HG03025 (cell line): ENCODE results near the gene AMBRA1.
"Not testable (repeated sequence)": the region's sequence is repeated elsewhere in the genome, so short reads cannot be mapped to it uniquely, and the experiment has no call there.

ENCODE experiments used
- ATAC-seq: cut with Tn5 transposase; IDR thresholded peaks from one replicate; pipeline ENCODE4 v1.9.1; 2021; ENCODE audit warnings: mild to moderate bottlenecking, moderate library complexity; ENCODE audit not compliant: unreplicated experiment, low FRiP score

AMBRA1 gene

DNA sequence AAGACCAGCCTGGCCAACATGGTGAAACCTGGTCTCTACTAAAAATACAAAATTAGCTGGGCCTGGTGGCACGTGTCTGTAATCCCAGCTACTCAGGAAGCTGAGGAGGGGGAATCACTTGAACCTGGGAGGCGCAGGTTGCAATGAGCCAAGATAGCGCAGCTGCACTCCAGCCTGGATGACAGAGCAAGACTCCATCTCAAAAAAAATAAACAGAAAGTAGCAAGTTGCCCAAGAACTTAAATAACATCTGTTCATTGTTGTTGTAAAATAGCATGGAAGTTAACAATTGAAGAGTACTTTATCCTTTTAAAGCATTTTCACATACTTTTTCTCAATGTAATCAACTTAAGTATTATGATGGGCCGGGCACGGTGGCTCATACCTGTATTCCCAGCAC lies 5.7 kb downstream of the AMBRA1 start:
- no peak for ATAC-seq

- ATAC-seq, result not testable (repeated sequence)
Observed at GRCh38 chr11:46583513-46583912, 10.3 kb downstream of the AMBRA1 start.

DNA sequence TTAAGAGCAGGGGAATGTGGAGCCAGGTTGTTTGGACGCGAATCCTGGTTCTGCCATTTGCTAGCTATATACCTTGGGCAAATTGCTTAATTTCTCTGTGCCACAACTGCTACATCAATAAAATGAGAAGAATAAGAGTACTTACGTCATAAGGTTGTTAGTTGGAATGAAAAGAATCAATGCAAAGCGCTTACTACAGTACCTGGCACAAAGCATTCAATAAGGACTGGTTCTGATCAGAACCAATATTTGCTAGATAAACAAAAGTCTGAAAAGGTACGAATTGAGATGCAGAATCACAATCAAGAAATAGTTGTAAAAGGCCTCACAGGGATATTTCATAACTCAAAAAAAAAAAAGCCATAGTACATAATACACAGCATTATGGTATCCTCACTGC lies 11.2 kb downstream of the AMBRA1 start:
- ATAC-seq, result no peak

GRCh38 chr11:46577058-46577457 lies 16.8 kb downstream of the AMBRA1 start:
- no peak for ATAC-seq

- no peak for ATAC-seq
Observed at GRCh38 chr11:46574656-46575055, 19.2 kb downstream of the AMBRA1 start.

DNA sequence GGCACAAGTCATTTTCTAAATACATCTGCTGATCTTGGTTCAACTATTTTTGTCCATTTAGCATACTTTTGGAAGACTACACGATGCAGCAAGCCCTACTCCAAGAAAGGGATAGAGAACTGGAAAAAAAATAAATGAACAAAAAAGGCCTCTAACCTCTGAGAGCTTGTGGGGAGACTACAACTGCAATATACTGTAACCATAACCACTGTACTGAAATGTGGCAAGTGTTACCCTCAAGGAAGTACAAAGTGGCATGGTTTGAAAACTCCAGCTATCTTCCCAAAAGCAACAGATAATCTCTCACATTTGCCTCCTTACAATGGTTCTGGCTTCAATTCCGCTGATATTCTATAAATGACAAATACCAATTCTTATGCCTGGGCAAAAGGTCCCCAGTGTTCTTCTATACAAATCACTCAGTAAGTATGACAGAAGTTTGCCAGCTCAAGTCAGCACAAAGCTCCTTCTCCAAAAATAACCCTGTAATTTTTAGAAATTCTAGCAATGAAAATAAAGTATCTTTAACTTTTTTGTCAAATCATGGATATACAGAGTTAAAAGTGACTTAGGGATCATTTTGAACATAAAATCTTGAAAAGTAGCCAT lies 22.9 kb downstream of the AMBRA1 start:
- ATAC-seq, result no peak

DNA sequence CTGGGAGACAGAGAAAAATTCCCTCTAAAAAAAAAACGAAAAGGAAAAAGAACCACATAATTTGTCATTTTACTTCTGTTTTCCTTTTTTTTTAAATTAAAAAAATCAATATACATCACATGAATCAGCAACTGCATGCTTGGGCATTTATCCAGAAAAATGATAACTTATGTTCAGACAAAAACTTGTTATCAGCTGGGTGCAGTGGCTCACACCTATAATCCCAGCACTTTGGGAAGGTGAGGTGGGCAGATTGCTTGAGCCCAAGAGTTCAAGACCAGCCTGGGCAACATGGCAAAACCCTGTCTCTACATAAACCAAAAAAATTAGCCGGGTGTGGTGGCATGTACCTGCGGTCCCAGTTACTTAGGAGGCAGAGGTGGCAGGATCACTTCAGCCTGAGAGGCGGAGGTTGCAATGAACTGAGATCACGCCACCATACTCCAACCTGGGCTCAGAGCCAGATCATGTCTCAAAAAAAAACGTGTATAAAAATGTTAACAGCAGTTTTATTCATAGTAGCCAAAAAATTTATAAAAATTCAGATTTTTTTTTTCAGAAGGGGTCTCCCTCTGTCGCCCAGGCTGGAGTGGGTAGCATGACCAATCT lies 28.5 kb downstream of the AMBRA1 start:
- ATAC-seq, result no peak

DNA sequence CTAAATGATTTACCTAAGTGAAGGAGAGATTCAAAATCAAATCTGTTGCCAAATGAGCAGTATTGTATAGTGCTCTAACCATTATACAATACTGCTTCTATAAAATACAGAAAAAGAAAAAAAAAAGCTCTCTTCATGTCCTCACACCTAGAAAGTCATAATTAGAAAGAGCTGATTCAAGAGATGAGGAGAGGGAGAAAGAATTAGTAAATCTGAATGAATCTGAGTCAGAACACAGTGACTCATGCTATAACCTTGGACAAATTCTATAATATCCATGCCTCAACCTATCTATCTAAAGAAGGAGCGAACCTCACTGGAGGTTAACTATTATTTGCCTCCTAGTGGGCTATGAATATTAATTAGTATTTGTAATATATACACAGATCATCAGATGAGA lies 29.4 kb downstream of the AMBRA1 start:
- ATAC-seq, result no peak

GRCh38 chr11:46562527-46562926 lies 31.3 kb downstream of the AMBRA1 start:
- no peak for ATAC-seq

DNA sequence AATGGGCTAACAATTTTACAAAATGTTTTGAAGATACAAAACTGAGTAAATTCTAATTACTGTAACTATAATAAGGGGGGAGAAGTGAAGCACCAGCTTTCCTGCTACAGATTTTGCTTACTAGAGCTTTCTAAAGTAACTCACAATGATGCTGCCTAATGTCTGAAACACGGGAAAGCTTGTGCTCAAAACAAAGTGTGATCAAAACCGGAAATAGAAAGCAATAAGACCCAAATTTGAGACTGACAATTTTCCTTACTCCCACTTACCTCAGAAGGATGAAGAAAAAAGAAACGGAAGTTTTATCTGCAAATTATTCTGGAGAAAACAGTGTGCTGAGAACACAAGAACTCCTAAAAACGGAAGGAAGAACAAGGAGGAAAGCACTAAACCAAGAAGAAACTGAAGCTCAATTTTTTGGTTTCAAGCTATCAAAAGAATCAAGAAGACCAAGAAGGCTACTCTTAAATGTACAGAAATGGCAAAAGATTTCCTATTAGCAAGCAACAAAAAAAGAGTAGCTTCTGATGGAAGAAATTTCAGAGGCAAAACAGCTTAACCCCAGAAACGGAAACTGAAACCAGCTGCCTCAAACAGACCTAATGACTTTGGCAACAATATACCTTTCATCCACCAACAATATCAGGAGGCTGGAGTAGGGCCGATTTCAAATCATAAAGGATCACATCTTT lies 33.4 kb downstream of the AMBRA1 start:
- no peak for ATAC-seq

DNA sequence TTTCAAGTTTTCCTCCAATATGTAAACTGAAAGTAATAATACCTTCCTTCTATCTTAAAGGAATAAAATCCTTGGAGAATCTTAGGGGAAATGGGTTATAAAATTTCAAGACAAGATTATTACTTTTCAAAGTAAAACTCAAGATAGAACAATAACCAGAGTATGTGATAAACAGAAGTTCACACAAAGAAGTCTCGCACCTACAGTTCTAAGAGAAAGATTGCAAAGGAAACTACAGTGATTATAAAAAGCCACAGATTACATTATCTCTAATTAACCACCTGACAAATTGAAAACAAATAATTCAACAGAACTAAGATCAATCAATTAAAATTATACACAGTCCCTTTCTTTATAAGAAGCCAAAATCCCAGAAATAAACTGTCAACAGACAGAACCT lies 34.0 kb downstream of the AMBRA1 start:
- ATAC-seq, result no peak

- no peak for ATAC-seq
Observed at GRCh38 chr11:46557684-46558151, 36.1 kb downstream of the AMBRA1 start.

- ATAC-seq, result no peak
Observed at GRCh38 chr11:46555267-46556054, 38.4 kb downstream of the AMBRA1 start.

- no peak for ATAC-seq
Observed at GRCh38 chr11:46554213-46555147, 39.3 kb downstream of the AMBRA1 start.

DNA sequence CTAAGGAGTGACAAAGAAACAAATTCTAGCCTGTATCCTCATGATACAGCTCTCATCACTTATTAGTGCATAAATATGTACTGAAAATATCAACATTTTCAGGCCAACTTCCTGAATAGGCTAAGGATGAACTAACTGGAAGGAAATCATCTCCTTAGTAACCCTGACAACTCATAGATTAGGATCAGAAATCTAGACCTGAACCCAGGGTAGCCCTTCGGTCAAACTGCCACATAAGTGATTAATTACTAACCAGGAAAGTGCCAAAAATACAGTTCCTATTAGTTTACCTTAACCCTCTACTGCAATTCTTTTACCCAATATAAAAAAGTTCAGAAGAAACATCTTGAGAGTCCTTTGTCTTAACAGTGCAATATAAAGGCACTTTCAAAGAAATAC lies 40.0 kb downstream of the AMBRA1 start:
- no peak for ATAC-seq

GRCh38 chr11:46551261-46551660 lies 42.6 kb downstream of the AMBRA1 start:
- no peak for ATAC-seq

DNA sequence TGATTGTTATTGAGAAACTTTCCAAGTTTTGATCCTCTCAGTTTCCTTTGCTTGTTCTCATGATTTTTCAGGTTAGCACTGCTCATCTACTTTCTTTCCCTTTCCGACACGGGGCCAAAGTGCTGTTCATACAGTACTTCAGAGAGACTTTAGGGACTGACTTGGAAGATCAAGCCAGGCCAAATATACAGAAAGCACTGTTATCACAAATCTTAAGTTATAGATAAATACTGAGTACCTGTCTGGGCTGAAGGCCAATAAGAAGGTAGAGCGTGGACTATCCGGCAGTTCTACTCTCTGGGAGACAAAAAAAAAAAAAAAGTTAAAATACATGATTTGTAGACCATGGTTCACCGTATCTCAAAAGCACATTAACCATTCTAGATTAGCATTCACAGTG lies 46.2 kb downstream of the AMBRA1 start:
- ATAC-seq, result no peak

- ATAC-seq, result no peak
Observed at GRCh38 chr11:46543564-46543963, 50.3 kb downstream of the AMBRA1 start.

DNA sequence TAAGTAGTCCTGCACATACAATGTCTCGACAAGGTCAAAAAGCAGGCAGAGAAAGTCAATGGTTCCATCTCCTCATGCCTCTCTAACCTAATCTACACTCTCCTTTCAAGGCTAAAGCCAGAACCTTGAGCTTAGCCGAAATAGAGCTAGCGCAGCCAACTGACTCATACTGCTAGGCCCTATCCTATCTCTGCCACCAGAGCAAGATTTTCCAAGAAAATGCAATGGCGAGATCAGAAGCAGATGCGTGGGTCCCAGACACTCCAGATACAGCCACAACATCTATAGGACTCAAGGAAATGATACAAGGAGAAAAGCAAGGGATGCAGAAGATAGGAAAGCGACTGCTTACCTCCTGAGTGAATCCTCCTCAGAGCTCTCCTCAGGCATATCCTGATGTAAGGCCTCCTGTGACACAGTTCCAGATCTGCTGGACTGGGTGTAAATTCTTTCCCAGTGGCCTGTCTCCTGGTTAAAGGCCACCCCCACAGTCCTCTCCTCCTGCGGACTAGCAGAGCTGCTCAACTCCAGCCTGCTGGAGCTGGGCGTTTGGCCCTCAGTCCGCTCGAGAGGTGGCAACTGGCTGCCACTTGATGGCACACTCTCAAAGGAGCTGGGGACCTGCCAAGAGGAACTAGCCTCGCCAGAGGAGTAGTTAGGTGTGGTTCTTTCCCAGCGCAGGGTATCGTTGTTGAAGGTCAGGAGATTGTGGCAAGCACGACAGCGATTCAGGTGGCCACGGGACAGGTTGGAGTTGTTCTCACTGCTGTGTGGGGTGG lies 52.0 kb downstream of the AMBRA1 start:
- ATAC-seq, result no peak
